T-cell (primary cell): Measurements from ENCODE around the gene ZNF438. TPM values are rescaled to one million over a fixed set of nuclear protein-coding genes. Genes with fewer than 3 reads are reported as not detected.

Source experiments
- ATAC-seq, 4 experiments: fragments of 200-7000 bp in 3 of 4; fragments of 150-1000 bp in 1 of 4; cut with Tn5 transposase; replicated peaks in 1 of 4; 1 replicate in 3 of 4; 2 replicates in 1 of 4; pipeline ENCODE4 v1.10.0; 2021; ENCODE audit warnings: moderate library complexity in 3 of 4, mild to moderate bottlenecking in 2 of 4, moderate number of reproducible peaks in 1 of 4
- CTCF ChIA-PET, 2 donors: fragments of 300-600 bp; sonication (Branson Sonifier 250); formaldehyde crosslinking; loops; one replicate each; lab custom pipeline; 2022; ENCODE audit warnings: antibody characterized with exemption in 2 of 2; lab: Charles Lee
- POLR2A ChIA-PET, 2 donors: fragments of 300-600 bp; sonication (Branson Sonifier 250); formaldehyde crosslinking; loops; one replicate each; lab custom pipeline; 2022; ENCODE audit warnings: antibody characterized with exemption in 2 of 2; lab: Charles Lee
- DNase-seq, 35 experiments: peaks; one replicate each; pipeline versions ENCODE4 v3.0.0 to v3.0.0-alpha.2; 2013 to 2023
- H3K27ac ChIP-seq: one replicate; pipeline ENCODE4 v1.5.1; 2013; ENCODE audit warnings: low read length
- H3K27me3 ChIP-seq, 2 experiments: replicated peaks in 1 of 2; 1 replicate in 1 of 2; 2 replicates in 1 of 2; pipeline versions ENCODE4 v1.6.1 to v1.7.0; 2013; ENCODE audit warnings: low read length in 1 of 2, mixed read lengths in 1 of 2; ENCODE audit not compliant: control insufficient read depth in 2 of 2, insufficient read depth in 2 of 2; ENCODE audit errors: extremely low read depth in 1 of 2
- H3K36me3 ChIP-seq, 2 donors: 1 replicate in 1 of 2; 2 replicates in 1 of 2; pipeline versions ENCODE4 v1.6.1 to v1.7.0; 2013; ENCODE audit warnings: low read length in 1 of 2; ENCODE audit not compliant: control insufficient read depth in 2 of 2, insufficient read depth in 1 of 2; ENCODE audit errors: extremely low read depth in 1 of 2
- H3K4me1 ChIP-seq, 2 experiments: 1 replicate in 1 of 2; 2 replicates in 1 of 2; pipeline versions ENCODE4 v1.6.1 to v1.7.0; 2013; ENCODE audit warnings: low read length in 2 of 2, mixed read lengths in 1 of 2; ENCODE audit not compliant: insufficient read depth in 2 of 2, control insufficient read depth in 1 of 2; ENCODE audit errors: extremely low read depth in 1 of 2
- H3K4me3 ChIP-seq, 2 donors: 1 replicate in 1 of 2; 2 replicates in 1 of 2; pipeline versions ENCODE4 v1.5.1 to v1.7.0; 2013; ENCODE audit warnings: mild to moderate bottlenecking in 2 of 2, low read length in 1 of 2, moderate library complexity in 1 of 2; ENCODE audit not compliant: control insufficient read depth in 1 of 2; ENCODE audit errors: extremely low read depth in 1 of 2
- H3K9me3 ChIP-seq: 2 replicates; pipeline ENCODE4 v1.7.0; 2013
- H3K27ac Mint-ChIP-seq, 2 donors: one replicate each; pipeline ENCODE4 v1.8.0; 2020 to 2021; ENCODE audit warnings: mild to moderate bottlenecking in 2 of 2, mixed read lengths in 2 of 2
- H3K27me3 Mint-ChIP-seq, 2 donors: one replicate each; pipeline ENCODE4 v1.8.0; 2021 to 2022; ENCODE audit warnings: mixed read lengths in 2 of 2
- H3K36me3 Mint-ChIP-seq: one replicate; pipeline ENCODE4 v1.8.0; 2021; ENCODE audit warnings: mixed read lengths
- H3K4me1 Mint-ChIP-seq, 3 donors: one replicate each; pipeline ENCODE4 v1.8.0; 2020 to 2022; ENCODE audit warnings: mixed read lengths in 3 of 3, mild to moderate bottlenecking in 1 of 3
- H3K4me3 Mint-ChIP-seq, 3 donors: one replicate each; pipeline ENCODE4 v1.8.0; 2020 to 2022; ENCODE audit warnings: mild to moderate bottlenecking in 3 of 3, mixed read lengths in 3 of 3, moderate library complexity in 3 of 3
- H3K9me3 Mint-ChIP-seq, 3 donors: one replicate each; pipeline ENCODE4 v1.8.0; 2020 to 2022; ENCODE audit warnings: mixed read lengths in 3 of 3
- WGBS: methylation state at CpG from one replicate; pipeline ENCODE4 v1.1.5; 2013; ENCODE audit warnings: missing lambda C conversion rate; ENCODE audit not compliant: insufficient coverage; 5-methylcytosine and 5-hydroxymethylcytosine counted together
- total RNA-seq, 35 experiments: library from RNA in 6 of 35; stranded (reverse) in 6 of 35; fragments of 120-200 nt in 1 of 35; gene quantifications; one replicate each; pipeline versions ENCODE4 v1.2.1 to v1.2.4 and lab custom pipeline; 2013 to 2026

The ZNF438 gene
- total RNA-seq, 5 donors from 2014 or later (not counting 1 experiment from before 2014, with no cell fraction given): 2.7 to 3.6 (median 3.4) TPM

GRCh38 chr10:30813872-30814481, 217.7 kb downstream of the ZNF438 start:
- WGBS: 100% methylated on average over 1 of the region's 1 CpG
- no peak for DNase-seq
- CTCF ChIA-PET: no interaction called here
- Histone ChIP-seq H3K4me1 (peaks cover 5 to 27% of the 10 kb centered on the region in 2 experiments), H3K27me3 (peaks cover 0 to 9% of the 10 kb centered on the region in 2 experiments), H3K9me3 (no peaks in the 10 kb centered on the region), H3K4me3 (no peak overlapping the region), H3K27ac (no peak overlapping the region), H3K36me3 (no peaks in the 10 kb centered on the region)
- no peak overlapping the region for H3K27ac Mint-ChIP-seq
- no peak overlapping the region for H3K4me3 Mint-ChIP-seq
- no peaks in the 10 kb centered on the region for H3K9me3 Mint-ChIP-seq
- POLR2A ChIA-PET: no interaction called here
- no peaks in the 10 kb centered on the region for H3K36me3 Mint-ChIP-seq
- peaks cover 26 to 29% (median 29%) of the 10 kb centered on the region in 3 donors for H3K4me1 Mint-ChIP-seq
- no peak for ATAC-seq
- H3K27me3 Mint-ChIP-seq: no peaks in the 10 kb centered on the region

- H3K27me3 ChIP-seq: no peaks in the 10 kb centered on the region
- Mint-ChIP-seq H3K36me3 (no peaks in the 10 kb centered on the region), H3K27ac (peak overlapping the region; percentile 68 to 69), H3K4me3 (peak overlapping the region in 2 of 3 donors; percentile 15 to 53), H3K9me3 (no peaks in the 10 kb centered on the region), H3K27me3 (no peaks in the 10 kb centered on the region), H3K4me1 (peaks cover 26 to 29% (median 29%) of the 10 kb centered on the region in 3 donors)
- WGBS: 57% methylated on average over 10 of the region's 16 CpGs
- no peaks in the 10 kb centered on the region for H3K9me3 ChIP-seq
- DNase-seq: peak in 1 of 35 experiments; percentile 13
- POLR2A ChIA-PET: no interaction called here
- CTCF ChIA-PET: interaction anchor here in 1 of 2 donors (0.6 kb wide), 1 partner anchor 1443 kb away, joined by 3 read pairs; no protein-coding TSS in a partner anchor
- peak overlapping the region in 1 of 2 donors; percentile 35 for H3K4me3 ChIP-seq
- H3K4me1 ChIP-seq: peaks cover 5 to 27% of the 10 kb centered on the region in 2 experiments
- H3K36me3 ChIP-seq: no peaks in the 10 kb centered on the region
- H3K27ac ChIP-seq: no peak overlapping the region
- peak; percentile 33 to 64 (median 52) for ATAC-seq
These were observed 219.4 kb downstream of the ZNF438 start for GRCh38 chr10:30812018-30812851.

GRCh38 chr10:30811276-30812017, 220.2 kb downstream of the ZNF438 start:
- peak in 16 of 35 experiments; percentile 3 to 52 (median 14) for DNase-seq
- peaks cover 26 to 29% (median 29%) of the 10 kb centered on the region in 3 donors for H3K4me1 Mint-ChIP-seq
- peak; percentile 56 to 72 (median 68) for ATAC-seq
- Histone ChIP-seq H3K27ac (no peak overlapping the region), H3K27me3 (no peaks in the 10 kb centered on the region), H3K4me1 (peaks cover 5 to 27% of the 10 kb centered on the region in 2 experiments), H3K36me3 (no peaks in the 10 kb centered on the region), H3K4me3 (no peak overlapping the region), H3K9me3 (no peaks in the 10 kb centered on the region)
- POLR2A ChIA-PET: no interaction called here
- no peaks in the 10 kb centered on the region for H3K36me3 Mint-ChIP-seq
- H3K27ac Mint-ChIP-seq: peak overlapping the region; percentile 68 to 69
- no peaks in the 10 kb centered on the region for H3K27me3 Mint-ChIP-seq
- CTCF ChIA-PET: interaction anchor here in 1 of 2 donors (0.6 kb wide), 1 partner anchor 27 kb away, joined by 3 read pairs; no protein-coding TSS in a partner anchor
- H3K4me3 Mint-ChIP-seq: peak overlapping the region in 2 of 3 donors; percentile 15 to 53
- WGBS: 88% methylated on average over 4 of the region's 16 CpGs
- no peaks in the 10 kb centered on the region for H3K9me3 Mint-ChIP-seq

GRCh38 chr10:30810416-30810815, 221.2 kb downstream of the ZNF438 start:
- ATAC-seq: no peak
- Mint-ChIP-seq H3K27me3 (no peaks in the 10 kb centered on the region), H3K4me1 (peaks cover 26 to 31% (median 29%) of the 10 kb centered on the region in 3 donors), H3K27ac (no peak overlapping the region), H3K36me3 (no peaks in the 10 kb centered on the region), H3K4me3 (no peak overlapping the region), H3K9me3 (no peaks in the 10 kb centered on the region)
- Histone ChIP-seq H3K4me1 (peaks cover 8 to 27% of the 10 kb centered on the region in 2 experiments), H3K27ac (no peak overlapping the region), H3K27me3 (no peaks in the 10 kb centered on the region), H3K9me3 (no peaks in the 10 kb centered on the region), H3K4me3 (no peak overlapping the region), H3K36me3 (no peaks in the 10 kb centered on the region)
- WGBS: 87% methylated on average over 5 of the region's 5 CpGs
- CTCF ChIA-PET: interaction anchor here in 1 of 2 donors (0.6 kb wide), 1 partner anchor 26 kb away, joined by 3 read pairs; no protein-coding TSS in a partner anchor
- no peak for DNase-seq
- POLR2A ChIA-PET: no interaction called here

- H3K27ac Mint-ChIP-seq: no peak overlapping the region
- peaks cover 17 to 20% (median 18%) of the 10 kb centered on the region in 3 donors for H3K4me1 Mint-ChIP-seq
- Histone ChIP-seq H3K4me1 (peaks cover 4 to 13% of the 10 kb centered on the region in 2 experiments), H3K36me3 (no peaks in the 10 kb centered on the region), H3K4me3 (no peak overlapping the region), H3K27ac (no peak overlapping the region), H3K9me3 (no peaks in the 10 kb centered on the region), H3K27me3 (no peaks in the 10 kb centered on the region)
- no peaks in the 10 kb centered on the region for H3K9me3 Mint-ChIP-seq
- 81% methylated on average over 2 of the region's 2 CpGs for WGBS
- peaks cover 0 to 2% of the 10 kb centered on the region in 2 donors for H3K27me3 Mint-ChIP-seq
- no peak overlapping the region for H3K4me3 Mint-ChIP-seq
- no peak for ATAC-seq
- no peaks in the 10 kb centered on the region for H3K36me3 Mint-ChIP-seq
- CTCF ChIA-PET: no interaction called here
- POLR2A ChIA-PET: no interaction called here
- DNase-seq: no peak
These were observed 224.8 kb downstream of the ZNF438 start for GRCh38 chr10:30806850-30807249.

GRCh38 chr10:30805061-30805460, 226.6 kb downstream of the ZNF438 start:
- no peak overlapping the region for H3K27ac ChIP-seq
- no peak for ATAC-seq
- H3K4me1 Mint-ChIP-seq: peaks cover 9 to 19% (median 11%) of the 10 kb centered on the region in 3 donors
- DNase-seq: no peak
- no peak overlapping the region for H3K4me3 Mint-ChIP-seq
- H3K9me3 ChIP-seq: no peaks in the 10 kb centered on the region
- H3K4me3 ChIP-seq: no peak overlapping the region
- no peak overlapping the region for H3K27ac Mint-ChIP-seq
- no peaks in the 10 kb centered on the region for H3K36me3 ChIP-seq
- H3K27me3 ChIP-seq: no peaks in the 10 kb centered on the region
- 83% methylated on average over 3 of the region's 9 CpGs for WGBS
- H3K27me3 Mint-ChIP-seq: peaks cover 0 to 2% of the 10 kb centered on the region in 2 donors
- CTCF ChIA-PET: no interaction called here
- peaks cover 4 to 5% of the 10 kb centered on the region in 2 experiments for H3K4me1 ChIP-seq
- H3K9me3 Mint-ChIP-seq: no peaks in the 10 kb centered on the region
- no peaks in the 10 kb centered on the region for H3K36me3 Mint-ChIP-seq
- POLR2A ChIA-PET: no interaction called here
